NCI-H2196 (cell line): Measurements from ENCODE around the gene AQP11.
"Not testable (repeated sequence)": the region's sequence is repeated elsewhere in the genome, so short reads cannot be mapped to it uniquely, and the experiment has no call there.

Experiments
- DNase-seq: peaks from one replicate; lab custom pipeline; 2025; ENCODE audit not compliant: unreplicated experiment; lab: John Stamatoyannopoulos, UW

The AQP11 gene

DNA sequence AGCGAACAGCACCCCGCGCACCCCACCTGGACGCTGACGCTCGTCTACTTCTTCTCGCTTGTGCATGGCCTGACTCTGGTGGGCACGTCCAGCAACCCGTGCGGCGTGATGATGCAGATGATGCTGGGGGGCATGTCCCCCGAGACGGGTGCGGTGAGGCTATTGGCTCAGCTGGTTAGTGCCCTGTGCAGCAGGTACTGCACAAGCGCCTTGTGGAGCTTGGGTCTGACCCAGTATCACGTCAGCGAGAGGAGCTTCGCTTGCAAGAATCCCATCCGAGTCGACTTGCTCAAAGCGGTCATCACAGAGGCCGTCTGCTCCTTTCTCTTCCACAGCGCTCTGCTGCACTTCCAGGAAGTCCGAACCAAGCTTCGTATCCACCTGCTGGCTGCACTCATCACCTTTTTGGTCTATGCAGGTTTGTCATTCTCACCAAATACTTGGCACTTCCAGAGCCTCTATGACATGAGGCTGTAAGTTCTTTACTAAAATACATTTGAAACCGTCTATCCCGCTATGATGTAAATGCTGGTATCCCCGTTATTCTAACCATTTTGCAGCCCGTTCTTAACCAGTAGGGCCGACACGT, 535 bp downstream of the AQP11 start:
- peak; percentile 44 for DNase-seq

GRCh38 chr11:77592727-77593126, 3.0 kb downstream of the AQP11 start:
- no peak for DNase-seq

DNA sequence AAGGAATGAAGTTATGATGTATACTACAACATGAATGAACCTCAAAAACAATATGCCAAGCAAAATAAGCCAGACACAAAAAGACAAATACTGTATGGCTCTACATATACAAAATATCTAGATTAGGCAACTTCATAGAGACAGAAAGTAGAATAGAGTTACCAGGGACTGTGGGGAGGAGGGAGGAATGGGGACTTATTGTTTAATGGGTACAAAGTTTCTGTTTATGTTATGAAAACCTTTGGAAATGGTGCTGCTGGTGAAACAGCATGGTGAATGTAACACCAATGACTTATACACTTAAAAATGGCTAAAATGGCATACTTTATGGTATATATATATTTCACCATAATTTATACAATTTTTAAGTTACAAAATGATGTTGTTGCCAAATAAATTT, 4.1 kb downstream of the AQP11 start:
- no peak for DNase-seq

- no peak for DNase-seq
Measured at GRCh38 chr11:77596626-77597025, 6.9 kb downstream of the AQP11 start.

DNA sequence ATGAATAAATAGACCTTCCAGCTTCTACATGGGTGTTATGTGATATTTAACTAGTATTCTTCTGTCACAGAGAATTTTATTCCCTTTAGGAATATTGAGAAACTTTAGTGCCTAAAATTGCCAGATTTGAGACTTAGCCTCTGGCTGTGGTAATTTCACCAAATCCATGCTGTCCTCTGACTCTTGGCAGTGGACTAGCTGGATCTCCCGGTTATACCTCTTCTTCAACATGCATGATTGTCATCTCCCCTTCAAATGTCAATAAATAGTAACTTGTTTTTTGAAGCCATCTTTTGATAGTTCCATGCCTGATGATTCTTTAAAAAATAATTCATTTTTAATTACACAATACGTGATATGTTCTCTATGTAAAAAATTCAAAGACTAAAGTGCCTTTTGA, 8.4 kb downstream of the AQP11 start:
- no peak for DNase-seq

DNA sequence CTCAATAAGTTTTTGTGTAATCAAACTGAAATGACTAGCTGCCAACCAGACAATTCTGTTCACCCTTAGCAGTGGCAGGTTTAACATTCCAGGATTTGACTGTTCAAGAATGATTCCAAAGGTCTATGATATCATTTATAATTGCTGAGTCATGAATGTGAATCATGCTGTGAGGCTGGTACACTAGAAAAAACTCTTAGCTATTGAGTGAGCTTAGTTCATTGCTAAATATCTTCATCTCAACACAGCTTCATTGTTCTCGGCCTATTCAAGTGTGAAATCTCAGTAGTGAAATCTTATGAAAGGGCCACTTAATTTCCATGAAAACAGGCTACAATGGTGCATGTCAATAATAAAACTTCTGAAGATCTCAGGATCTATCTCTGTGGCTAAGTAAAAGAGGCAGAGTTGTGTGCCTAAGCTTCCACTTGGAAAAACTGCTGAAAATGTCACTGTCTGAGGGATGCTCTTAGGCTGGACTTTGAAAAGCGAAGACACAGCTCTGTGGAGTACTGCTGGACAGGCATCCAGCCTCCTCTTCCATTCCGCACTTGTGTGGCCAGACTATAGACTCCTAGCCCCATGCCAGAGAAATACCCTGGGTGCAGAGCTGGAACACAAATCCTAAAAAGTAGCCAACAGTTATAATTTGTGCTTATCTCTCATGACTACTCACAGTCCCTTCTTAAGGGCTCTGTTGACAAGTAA, 12.8 kb downstream of the AQP11 start:
- no peak for DNase-seq

GRCh38 chr11:77604281-77604680, 14.5 kb downstream of the AQP11 start:
- DNase-seq = no peak

GRCh38 chr11:77609234-77609633, 19.5 kb downstream of the AQP11 start:
- no peak for DNase-seq

GRCh38 chr11:77611921-77612320, 22.2 kb downstream of the AQP11 start:
- no peak for DNase-seq

DNA sequence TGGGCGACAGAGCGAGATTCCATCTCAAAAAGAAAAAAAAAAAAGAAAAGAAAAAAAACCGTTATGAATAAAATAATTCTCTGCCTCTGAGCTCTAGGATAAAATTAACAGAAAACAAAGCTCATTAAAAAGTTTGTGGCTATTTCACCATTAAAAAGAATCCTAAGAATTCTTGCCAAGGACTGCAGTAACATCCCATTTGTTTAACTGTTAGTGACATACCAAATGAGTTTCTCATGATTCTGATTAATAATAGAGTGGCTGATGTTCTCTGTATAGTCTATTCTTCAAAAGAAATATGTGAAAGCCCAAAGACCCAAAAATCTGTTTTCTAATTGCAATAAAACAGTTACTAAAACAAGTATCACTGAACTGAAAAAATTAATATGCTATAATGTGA, 28.1 kb downstream of the AQP11 start:
- no peak for DNase-seq

- DNase-seq = peak; percentile 85
Measured at GRCh38 chr11:77619576-77620198, 29.9 kb downstream of the AQP11 start.

DNA sequence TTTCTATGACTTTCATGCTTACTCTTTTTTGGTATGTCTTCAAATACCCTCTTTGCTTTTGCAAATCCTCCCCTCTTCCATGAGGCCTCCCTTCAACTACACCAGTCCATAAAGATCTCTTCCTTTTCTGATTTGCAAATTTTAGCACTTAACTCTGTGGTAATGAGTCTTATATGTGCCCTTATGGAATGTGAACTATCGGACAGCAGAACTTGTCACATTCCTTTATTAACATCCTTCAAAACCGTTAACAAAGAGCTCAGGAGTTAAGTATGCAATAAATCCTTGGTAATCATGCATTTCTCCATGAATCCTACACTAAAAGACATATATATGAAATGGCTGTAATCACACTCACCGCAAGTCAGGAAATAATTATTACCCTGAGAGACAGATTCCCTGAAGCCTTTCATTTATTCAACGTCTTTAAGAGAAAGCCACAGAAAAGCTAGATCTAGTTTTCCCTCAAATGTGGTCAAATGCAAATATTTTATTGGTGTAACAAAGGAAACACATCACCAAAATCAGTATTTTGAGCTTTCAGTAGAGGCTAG, 40.5 kb downstream of the AQP11 start:
- DNase-seq = no peak

DNA sequence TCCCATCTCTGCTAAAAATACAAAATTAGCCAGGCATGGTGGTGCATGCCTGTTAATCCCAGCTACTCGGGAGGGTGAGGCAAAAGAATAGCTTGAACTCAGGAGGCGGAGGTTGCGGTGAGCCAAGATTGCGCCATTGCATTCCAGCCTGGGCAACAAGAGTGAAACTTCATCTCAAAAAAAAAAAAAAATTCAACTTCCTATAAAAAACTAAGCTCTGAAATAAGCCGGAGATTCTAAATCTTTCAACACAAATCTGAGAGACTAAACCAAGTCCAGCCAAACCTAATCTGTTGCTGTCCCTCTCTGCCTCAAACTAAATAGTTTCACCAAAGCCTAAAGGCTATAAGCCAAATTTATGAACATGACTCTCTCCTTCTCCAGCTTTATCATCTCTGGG, 44.2 kb downstream of the AQP11 start:
- not testable (repeated sequence) for DNase-seq

- DNase-seq = no peak
Measured at GRCh38 chr11:77636731-77637344, 47.1 kb downstream of the AQP11 start.

DNA sequence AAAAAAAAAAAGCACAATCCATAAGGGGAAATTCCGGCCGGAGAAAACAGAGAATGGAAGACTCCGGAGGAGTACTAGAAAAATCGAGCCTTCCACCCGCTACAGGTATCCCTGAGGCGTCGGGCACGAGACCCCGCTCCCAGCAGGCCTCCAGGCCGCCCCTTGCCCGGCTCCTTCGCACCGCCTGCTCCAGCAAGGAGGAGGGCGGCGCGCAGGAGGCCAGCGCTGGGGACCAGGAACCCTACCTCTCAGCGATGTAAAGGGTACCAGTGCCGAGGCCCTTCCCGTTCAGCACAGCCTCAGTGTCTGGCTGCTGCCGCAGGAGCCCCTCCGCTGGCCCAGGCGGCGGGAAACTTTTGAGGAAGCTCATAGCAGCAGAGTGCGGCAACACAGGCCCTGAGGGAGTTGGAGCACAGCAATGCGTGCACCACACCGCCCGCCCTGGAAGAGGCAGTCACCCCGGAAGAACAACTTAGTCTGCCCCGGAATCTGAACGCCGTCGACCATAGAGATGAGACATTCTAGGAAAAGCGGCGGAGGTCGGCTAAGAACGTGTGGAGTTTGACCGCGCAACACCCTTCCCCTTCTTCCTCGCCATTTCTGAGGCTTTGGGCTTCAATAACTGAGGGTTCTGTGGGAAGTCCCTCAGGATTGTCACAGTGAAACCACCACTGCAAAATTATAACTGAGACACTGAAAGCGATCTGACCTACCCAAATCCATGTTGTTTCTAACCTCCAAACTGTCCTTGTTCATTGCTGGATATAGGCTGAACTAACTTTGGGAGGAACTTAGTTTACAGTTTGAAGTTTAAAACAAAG, 47.8 kb downstream of the AQP11 start, which contains the start of gene CLNS1A:
CLNS1A (minus strand) TSS at position 450 of the 821 bp plus-strand sequence; CDS start at position 370, 80 bp downstream.
- peak; percentile 88 for DNase-seq

GRCh38 chr11:77642228-77642627, 52.5 kb downstream of the AQP11 start:
- DNase-seq = no peak

- DNase-seq = no peak
Measured at GRCh38 chr11:77644887-77645286, 55.1 kb downstream of the AQP11 start.

DNA sequence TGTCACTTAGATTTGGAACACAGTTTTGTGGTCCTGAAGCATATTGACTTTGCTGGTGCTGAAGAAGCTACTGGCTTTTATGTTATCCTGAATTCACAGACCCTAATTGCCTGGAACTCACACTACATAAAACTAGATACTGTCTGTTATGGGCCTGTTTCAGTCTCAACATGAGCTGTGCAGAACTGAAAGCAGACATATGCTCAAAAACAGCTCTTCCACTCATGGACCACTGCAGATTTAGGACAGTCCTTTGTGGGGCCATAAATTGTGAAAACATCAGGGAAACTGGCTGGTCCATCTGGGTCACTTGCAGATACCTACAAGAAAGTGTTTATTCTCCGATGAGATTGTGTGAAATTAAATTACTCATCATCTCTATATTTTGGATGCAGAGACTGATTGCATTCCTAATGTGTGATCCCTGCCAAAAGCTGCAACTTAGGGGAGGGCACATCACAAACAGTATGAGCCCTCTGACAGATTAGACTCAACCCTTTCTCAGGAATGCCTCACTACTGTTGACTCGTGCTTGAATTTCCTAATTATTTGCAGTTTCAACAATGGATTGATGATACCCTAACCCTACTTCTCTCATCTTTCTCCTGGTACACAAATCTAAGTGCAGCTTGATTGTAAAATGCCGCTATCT, 58.0 kb downstream of the AQP11 start:
- DNase-seq = no peak

GRCh38 chr11:77650123-77650522, 60.4 kb downstream of the AQP11 start:
- no peak for DNase-seq

- DNase-seq = no peak
Measured at GRCh38 chr11:77654770-77655434, 65.1 kb downstream of the AQP11 start.
